IMR-90 (cell line): ENCODE results near the gene LDB2. TPM values are rescaled to one million over a fixed set of nuclear protein-coding genes. Genes with fewer than 3 reads are reported as not detected.
A peak's percentile ranks its signal among the peaks of the same experiment; 100 is the strongest.

Source experiments
- ATAC-seq: fragments of 200-7000 bp; cut with Tn5 transposase; 2 replicates; pipeline ENCODE4 v1.9.1; 2020; ENCODE audit warnings: low read depth, mild to moderate bottlenecking, moderate library complexity
- BruUV-seq: library from RNA; stranded (reverse); fragments of 400-500 nt; replicated peaks from 2 replicates; lab custom pipeline; 2021; lab: Mats Ljungman, UMichigan
- CTCF ChIA-PET: fragments of 300-600 bp; formaldehyde crosslinking; extraction: SDS; loops from one replicate; lab custom pipeline; 2021; ENCODE audit warnings: antibody characterized with exemption; lab: Yijun Ruan, JAX
- POLR2A ChIA-PET: fragments of 300-600 bp; sonication (Branson Sonifier 250); formaldehyde crosslinking; loops from one replicate; lab custom pipeline; 2022; ENCODE audit warnings: antibody characterized with exemption; ENCODE audit not compliant: unreplicated experiment; lab: Charles Lee
- DNase-seq: peaks from one replicate; pipeline ENCODE4 v3.0.0; 2013
- H2AFZ ChIP-seq: replicated peaks from 2 replicates; pipeline ENCODE3; 2013; ENCODE audit warnings: low read length, mild to moderate bottlenecking; ENCODE audit not compliant: poor library complexity
- H2AK5ac ChIP-seq: 2 replicates; pipeline ENCODE4 v1.6.1; 2013; ENCODE audit warnings: low read depth, low read length, inconsistent platforms
- H2AK9ac ChIP-seq: replicated peaks from 2 replicates; pipeline ENCODE3; 2013; ENCODE audit warnings: mild to moderate bottlenecking, low read depth, low read length, moderate library complexity; ENCODE audit not compliant: poor library complexity
- H2BK120ac ChIP-seq: 2 replicates; pipeline ENCODE4 v1.6.1; 2013; ENCODE audit warnings: low read depth, low read length, inconsistent platforms
- H2BK15ac ChIP-seq: 3 replicates; pipeline ENCODE4 v1.6.1; 2013; ENCODE audit warnings: low read depth, low read length, inconsistent platforms
- H2BK20ac ChIP-seq: 2 replicates; pipeline ENCODE4 v1.6.1; 2013; ENCODE audit warnings: low read depth, mild to moderate bottlenecking, inconsistent platforms, low read length, moderate library complexity
- H2BK5ac ChIP-seq: 2 replicates; pipeline ENCODE4 v1.6.1; 2013; ENCODE audit warnings: mild to moderate bottlenecking, low read depth, low read length, inconsistent platforms; ENCODE audit not compliant: poor library complexity, severe bottlenecking
- H3K14ac ChIP-seq: replicated peaks from 2 replicates; pipeline ENCODE4 v1.6.1; 2013; ENCODE audit warnings: low read depth, low read length, inconsistent platforms
- H3K18ac ChIP-seq: 2 replicates; pipeline ENCODE4 v1.6.1; 2013; ENCODE audit warnings: low read depth, low read length, control low read depth
- H3K23ac ChIP-seq: 2 replicates; pipeline ENCODE4 v1.6.1; 2013; ENCODE audit warnings: low read depth, low read length, inconsistent platforms
- H3K27ac ChIP-seq: 2 replicates; pipeline ENCODE4 v1.5.1; 2013; ENCODE audit warnings: mild to moderate bottlenecking, control low read depth, low read length; ENCODE audit not compliant: insufficient read depth
- H3K27me3 ChIP-seq: 2 replicates; pipeline ENCODE4 v1.6.1; 2013; ENCODE audit warnings: low read length; ENCODE audit not compliant: control insufficient read depth, insufficient read depth
- H3K36me3 ChIP-seq: 2 replicates; pipeline ENCODE4 v1.6.1; 2013; ENCODE audit warnings: low read length, mixed read lengths; ENCODE audit not compliant: control insufficient read depth, insufficient read depth
- H3K4ac ChIP-seq: 2 replicates; pipeline ENCODE4 v1.6.1; 2013; ENCODE audit warnings: low read depth, low read length, inconsistent platforms
- H3K4me1 ChIP-seq: 2 replicates; pipeline ENCODE4 v1.6.1; 2013; ENCODE audit warnings: low read length, mixed read lengths; ENCODE audit not compliant: control insufficient read depth, insufficient read depth
- H3K4me2 ChIP-seq: 2 replicates; pipeline ENCODE4 v1.6.1; 2013; ENCODE audit warnings: low read depth, mild to moderate bottlenecking, control low read depth, low read length, moderate library complexity
- H3K4me3 ChIP-seq: 2 replicates; pipeline ENCODE4 v1.5.1; 2013; ENCODE audit warnings: low read depth, mild to moderate bottlenecking, control low read depth, low read length, moderate library complexity; ENCODE audit not compliant: insufficient read depth
- H3K56ac ChIP-seq: 2 replicates; pipeline ENCODE4 v1.6.1; 2013; ENCODE audit warnings: low read length, inconsistent platforms; ENCODE audit not compliant: insufficient read depth; ENCODE audit errors: extremely low read depth
- H3K79me1 ChIP-seq, 2 experiments: 2 replicates each; pipeline ENCODE4 v1.6.1; 2013; ENCODE audit warnings: low read length in 2 of 2, inconsistent platforms in 1 of 2, low read depth in 1 of 2
- H3K9ac ChIP-seq: 2 replicates; pipeline ENCODE4 v1.6.1; 2013; ENCODE audit warnings: low read depth, low read length, control low read depth
- H3K9me1 ChIP-seq: 2 replicates; pipeline ENCODE4 v1.6.1; 2013; ENCODE audit warnings: low read length, inconsistent platforms; ENCODE audit not compliant: insufficient read depth
- H3K9me3 ChIP-seq: 2 replicates; pipeline ENCODE4 v1.6.1; 2013; ENCODE audit warnings: low read length; ENCODE audit not compliant: control insufficient read depth, insufficient read depth
- H4K20me1 ChIP-seq: 2 replicates; pipeline ENCODE4 v1.6.1; 2013; ENCODE audit warnings: low read length, inconsistent platforms; ENCODE audit not compliant: insufficient read depth
- H4K5ac ChIP-seq: 2 replicates; pipeline ENCODE4 v1.6.1; 2013; ENCODE audit warnings: mild to moderate bottlenecking, low read depth, low read length, control low read depth
- H4K8ac ChIP-seq, 2 experiments: 2 replicates each; pipeline ENCODE4 v1.6.1; 2013; ENCODE audit warnings: low read depth in 2 of 2, low read length in 2 of 2, control low read depth in 1 of 2, inconsistent platforms in 1 of 2
- H4K91ac ChIP-seq: 2 replicates; pipeline ENCODE4 v1.6.1; 2013; ENCODE audit warnings: low read depth, low read length, inconsistent platforms; ENCODE audit not compliant: insufficient read depth
- MAFK ChIP-seq: IDR thresholded peaks from 2 replicates; pipeline ENCODE4 v1.6.1; 2012; ENCODE audit warnings: low read depth, low read length, improper control_type of control experiment
- RCOR1 ChIP-seq: IDR thresholded peaks from 2 replicates; pipeline ENCODE4 v1.6.1; 2012; ENCODE audit warnings: mild to moderate bottlenecking, low read length, improper control_type of control experiment; ENCODE audit not compliant: insufficient replicate concordance
- WGBS, 2 experiments: methylation state at CpG; one replicate each; pipeline versions ENCODE4 v1.1.5 to v1.1.7; 2013; ENCODE audit warnings: missing lambda C conversion rate in 2 of 2; ENCODE audit not compliant: insufficient read length in 1 of 2; ENCODE audit errors: extremely low coverage in 2 of 2; 5-methylcytosine and 5-hydroxymethylcytosine counted together
- dilution Hi-C: fragments of 300-500 bp; cut with HindIII; formaldehyde crosslinking; loops from one replicate; pipeline ENCODE4 v1.14.3; 2018; ENCODE audit warnings: low sequenced_read_pairs; ENCODE audit not compliant: unreplicated experiment
- in situ Hi-C: fragments of 300-500 bp; cut with MboI; formaldehyde crosslinking; loops from 3 replicates; pipeline ENCODE4 v1.14.3; 2019; ENCODE audit warnings: low sequenced_read_pairs, inconsistent platforms, mixed read lengths
- intact Hi-C: fragments of 100-400 bp; cut with micrococcal nuclease; formaldehyde crosslinking; loops from 2 replicates; pipeline ENCODE4 v1.10.0; 2022
- polyA plus RNA-seq, 3 experiments: library from polyadenylated mRNA; depleted of rRNA; stranded (reverse); fragments of >200 nt; gene quantifications; 2 replicates each; pipeline ENCODE4 v1.2.3, GENCODE V29; 2012; ENCODE audit warnings: low replicate concordance in 1 of 3
- total RNA-seq: library from RNA; depleted of rRNA; stranded (reverse); fragments of >200 nt; gene quantifications from 2 replicates; pipeline ENCODE4 v1.2.3, GENCODE V29; 2012

Gene LDB2
- total and polyA plus RNA-seq, 2 of the 4 experiments (the other 2 are of a cell fraction): 67.9 to 116 TPM

DNA sequence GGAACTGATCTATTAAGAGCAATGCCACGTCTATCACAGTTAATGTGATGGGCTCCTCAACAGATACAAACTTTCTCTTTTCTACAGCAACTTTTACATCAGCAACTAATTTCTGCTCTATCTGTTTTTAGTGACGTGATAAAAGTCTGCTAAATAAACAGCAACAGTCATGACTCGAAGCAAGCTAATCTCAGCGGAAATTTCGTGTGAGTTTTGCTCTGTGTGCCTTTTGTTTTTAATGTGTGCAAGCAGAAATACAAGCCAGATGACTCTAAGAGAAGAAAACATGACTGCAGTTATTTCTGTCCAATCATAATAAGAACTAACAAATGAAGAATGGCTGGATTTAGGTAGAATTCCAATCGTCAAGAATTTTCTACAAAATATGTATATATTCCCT, 214.3 kb downstream of the LDB2 start:
- peak overlapping the region; percentile 84 for H2BK120ac ChIP-seq
- H2BK15ac ChIP-seq: peak overlapping the region; percentile 17; the same call in 2 of the 3 replicates
- H3K4me1 ChIP-seq: peaks cover 22% of the 10 kb centered on the region
- BruUV-seq: no TSS peak
- H4K20me1 ChIP-seq: no peaks in the 10 kb centered on the region
- TF ChIP-seq MAFK (peak; percentile 45), RCOR1 (no peak)
- peak overlapping the region; percentile 36 to 65; a peak in 2 of 4 replicates for H4K8ac ChIP-seq
- H3K36me3 ChIP-seq: no peaks in the 10 kb centered on the region
- H4K5ac ChIP-seq: peak overlapping the region; percentile 91
- H2AK9ac ChIP-seq: no peak overlapping the region
- no peaks in the 10 kb centered on the region for H3K27me3 ChIP-seq
- peaks cover 0 to 6% of the 10 kb centered on the region in 2 experiments; a peak in 2 of 4 replicates for H3K79me1 ChIP-seq
- H3K14ac ChIP-seq: peak overlapping the region; percentile 71; the same call in 1 of the 2 replicates
- no CpG with 5 or more reads among the region's 6 CpGs for WGBS, 2 experiments
- peak overlapping the region; percentile 98 for H3K18ac ChIP-seq
- no peak overlapping the region for H3K56ac ChIP-seq
- no peak overlapping the region for H2AFZ ChIP-seq
- H4K91ac ChIP-seq: peak overlapping the region; percentile 59
- peak overlapping the region; percentile 81 for H2BK5ac ChIP-seq
- DNase-seq (peak; percentile 91), ATAC-seq (no peak)
- peak overlapping the region; percentile 41; the same call in 1 of the 2 replicates for H3K4me2 ChIP-seq
- H3K4me3 ChIP-seq: no peak overlapping the region
- in situ Hi-C loops: no loop called here
- H2AK5ac ChIP-seq: peak overlapping the region; percentile 37; the same call in 1 of the 2 replicates
- POLR2A ChIA-PET: no interaction called here
- peak overlapping the region; percentile 91; the same call in 1 of the 2 replicates for H3K27ac ChIP-seq
- intact Hi-C loops: no loop called here
- peak overlapping the region; percentile 89 for H2BK20ac ChIP-seq
- H3K9ac ChIP-seq: no peak overlapping the region; the same call in 1 of the 2 replicates
- CTCF ChIA-PET: interaction anchor here (0.9 kb wide), 1 partner anchor 16 kb away, joined by 3 read pairs; no protein-coding TSS in a partner anchor
- dilution Hi-C loops: no loop called here
- peak overlapping the region; percentile 76 for H3K4ac ChIP-seq
- H3K9me1 ChIP-seq: peaks cover 13% of the 10 kb centered on the region; the same call in 1 of the 2 replicates
- H3K23ac ChIP-seq: peak overlapping the region; percentile 69; the same call in 1 of the 2 replicates
- peaks cover 6% of the 10 kb centered on the region for H3K9me3 ChIP-seq
